ENCODE data around the gene NEK8. TPM values are rescaled to one million over a fixed set of nuclear protein-coding genes. Genes with fewer than 3 reads are reported as not detected.

The NEK8 gene
- total and polyA plus RNA-seq, 4 donors, result 5.1 to 14.7 (median 7.4) TPM

GRCh38 chr17:28712705-28713415, 15.7 kb upstream of the NEK8 start:
- WGBS, 2 donors, result 82 to 88% methylated on average over 7 of the region's 7 CpGs
- no peak overlapping the region for H3K9ac ChIP-seq (ENCODE audit: insufficient read depth in 1 of 2, low read length in 2 of 2)
- H3K4me3 ChIP-seq, result no peak overlapping the region
- no peak overlapping the region for H3K27ac ChIP-seq (ENCODE audit: low read depth in 1 of 2, low read length in 1 of 2)
- H3K36me3 ChIP-seq (ENCODE audit: control insufficient read depth in 4 of 4, insufficient read depth in 4 of 4, low read length in 4 of 4), result peaks cover 0 to 31% (median 11%) of the 10 kb centered on the region in 4 donors
- no peak for DNase-seq
- ATAC-seq (ENCODE audit: insufficient read depth, low FRiP score), result no peak
- no peaks in the 10 kb centered on the region for H3K27me3 ChIP-seq (ENCODE audit: control insufficient read depth in 3 of 3, insufficient read depth in 3 of 3, low read length in 2 of 3)
- H3K4me1 ChIP-seq (ENCODE audit: control insufficient read depth in 5 of 5, insufficient read depth in 5 of 5, low read length in 5 of 5), result peaks cover 0 to 31% (median 6%) of the 10 kb centered on the region in 5 donors
- H3K9me3 ChIP-seq (ENCODE audit: control insufficient read depth in 4 of 4, insufficient read depth in 3 of 4, low read length in 3 of 4), result no peaks in the 10 kb centered on the region
- TF ChIP-seq, protein P1, sequence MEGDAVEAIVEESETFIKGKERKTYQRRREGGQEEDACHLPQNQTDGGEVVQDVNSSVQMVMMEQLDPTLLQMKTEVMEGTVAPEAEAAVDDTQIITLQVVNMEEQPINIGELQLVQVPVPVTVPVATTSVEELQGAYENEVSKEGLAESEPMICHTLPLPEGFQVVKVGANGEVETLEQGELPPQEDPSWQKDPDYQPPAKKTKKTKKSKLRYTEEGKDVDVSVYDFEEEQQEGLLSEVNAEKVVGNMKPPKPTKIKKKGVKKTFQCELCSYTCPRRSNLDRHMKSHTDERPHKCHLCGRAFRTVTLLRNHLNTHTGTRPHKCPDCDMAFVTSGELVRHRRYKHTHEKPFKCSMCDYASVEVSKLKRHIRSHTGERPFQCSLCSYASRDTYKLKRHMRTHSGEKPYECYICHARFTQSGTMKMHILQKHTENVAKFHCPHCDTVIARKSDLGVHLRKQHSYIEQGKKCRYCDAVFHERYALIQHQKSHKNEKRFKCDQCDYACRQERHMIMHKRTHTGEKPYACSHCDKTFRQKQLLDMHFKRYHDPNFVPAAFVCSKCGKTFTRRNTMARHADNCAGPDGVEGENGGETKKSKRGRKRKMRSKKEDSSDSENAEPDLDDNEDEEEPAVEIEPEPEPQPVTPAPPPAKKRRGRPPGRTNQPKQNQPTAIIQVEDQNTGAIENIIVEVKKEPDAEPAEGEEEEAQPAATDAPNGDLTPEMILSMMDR (IDR thresholded peaks at IDR 0.05; ENCODE audit: control extremely low read depth, extremely low read depth), result no peak

GRCh38 chr17:28714281-28714680, 14.3 kb upstream of the NEK8 start:
- ATAC-seq (ENCODE audit: insufficient read depth, low FRiP score) (no peak), DNase-seq (no peak)
- TF ChIP-seq, protein P1 (IDR thresholded peaks at IDR 0.05; ENCODE audit: control extremely low read depth, extremely low read depth), result no peak
- H3K4me3 ChIP-seq, result no peak overlapping the region
- H3K27ac ChIP-seq (ENCODE audit: low read depth in 1 of 2, low read length in 1 of 2), result no peak overlapping the region
- peaks cover 0 to 45% (median 7%) of the 10 kb centered on the region in 5 donors for H3K4me1 ChIP-seq (ENCODE audit: control insufficient read depth in 5 of 5, insufficient read depth in 5 of 5, low read length in 5 of 5)
- H3K9me3 ChIP-seq (ENCODE audit: control insufficient read depth in 4 of 4, insufficient read depth in 3 of 4, low read length in 3 of 4), result no peaks in the 10 kb centered on the region
- peaks cover 0 to 31% (median 11%) of the 10 kb centered on the region in 4 donors for H3K36me3 ChIP-seq (ENCODE audit: control insufficient read depth in 4 of 4, insufficient read depth in 4 of 4, low read length in 4 of 4)
- H3K27me3 ChIP-seq (ENCODE audit: control insufficient read depth in 3 of 3, insufficient read depth in 3 of 3, low read length in 2 of 3), result no peaks in the 10 kb centered on the region
- 88 to 99% methylated on average over 3 of the region's 3 CpGs for WGBS, 2 donors
- H3K9ac ChIP-seq (ENCODE audit: insufficient read depth in 1 of 2, low read length in 2 of 2), result no peak overlapping the region

DNA sequence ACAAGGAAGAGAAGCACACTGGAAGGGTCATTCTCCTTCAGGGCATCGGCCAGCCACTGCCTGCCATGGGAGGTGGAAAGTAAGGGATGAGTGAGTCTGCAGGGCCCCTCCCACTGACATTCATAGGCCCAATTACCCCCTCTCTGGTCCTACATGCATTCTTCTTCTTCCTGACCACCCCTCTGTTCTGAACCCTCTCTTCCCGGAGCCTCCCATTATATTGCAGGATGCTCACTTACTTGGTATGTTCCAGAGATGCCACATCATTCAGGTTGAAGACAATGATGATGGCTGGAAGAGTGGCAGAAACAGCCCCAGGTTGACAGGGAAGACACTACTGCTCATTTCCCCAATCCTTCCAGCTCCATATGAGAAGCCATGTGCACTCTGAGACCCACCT, 13.4 kb upstream of the NEK8 start:
- no peak for DNase-seq
- Histone ChIP-seq H3K9ac (ENCODE audit: insufficient read depth in 1 of 2, low read length in 2 of 2) (no peak overlapping the region), H3K4me1 (ENCODE audit: control insufficient read depth in 5 of 5, insufficient read depth in 5 of 5, low read length in 5 of 5) (peaks cover 0 to 47% (median 7%) of the 10 kb centered on the region in 5 donors), H3K27ac (ENCODE audit: low read depth in 1 of 2, low read length in 1 of 2) (no peak overlapping the region), H3K27me3 (ENCODE audit: control insufficient read depth in 3 of 3, insufficient read depth in 3 of 3, low read length in 2 of 3) (no peaks in the 10 kb centered on the region), H3K9me3 (ENCODE audit: control insufficient read depth in 4 of 4, insufficient read depth in 3 of 4, low read length in 3 of 4) (no peaks in the 10 kb centered on the region), H3K36me3 (ENCODE audit: control insufficient read depth in 4 of 4, insufficient read depth in 4 of 4, low read length in 4 of 4) (peaks cover 0 to 35% (median 11%) of the 10 kb centered on the region in 4 donors), H3K4me3 (no peak overlapping the region)
- TF ChIP-seq, protein P1 (IDR thresholded peaks at IDR 0.05; ENCODE audit: control extremely low read depth, extremely low read depth), result no peak
- 95 to 100% methylated on average over 2 of the region's 2 CpGs for WGBS, 2 donors
- ATAC-seq (ENCODE audit: insufficient read depth, low FRiP score), result no peak

All from lung (tissue), 12 donors.